Measurements from ENCODE around the gene KCNIP4.

DNA sequence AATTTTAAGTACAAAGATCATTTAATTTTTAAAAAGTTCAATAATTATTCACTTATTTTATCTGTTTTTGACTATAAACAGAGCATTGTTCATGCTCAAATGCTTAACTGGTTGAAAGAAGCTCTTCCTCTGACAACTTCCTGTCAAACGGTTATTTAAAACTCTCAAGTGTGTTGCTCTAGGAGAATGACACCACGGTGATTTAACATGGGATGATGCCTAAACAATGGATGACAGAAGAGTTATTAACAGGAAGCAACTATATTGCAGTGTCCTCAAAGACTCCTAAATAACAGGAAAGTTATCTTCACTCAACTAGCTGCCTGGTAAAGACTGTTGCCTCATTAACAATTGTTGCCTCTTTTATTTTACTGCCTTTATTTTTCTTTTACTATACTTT is 738.7 kb downstream of the KCNIP4 start:
- TF ChIP-seq, protein P1, sequence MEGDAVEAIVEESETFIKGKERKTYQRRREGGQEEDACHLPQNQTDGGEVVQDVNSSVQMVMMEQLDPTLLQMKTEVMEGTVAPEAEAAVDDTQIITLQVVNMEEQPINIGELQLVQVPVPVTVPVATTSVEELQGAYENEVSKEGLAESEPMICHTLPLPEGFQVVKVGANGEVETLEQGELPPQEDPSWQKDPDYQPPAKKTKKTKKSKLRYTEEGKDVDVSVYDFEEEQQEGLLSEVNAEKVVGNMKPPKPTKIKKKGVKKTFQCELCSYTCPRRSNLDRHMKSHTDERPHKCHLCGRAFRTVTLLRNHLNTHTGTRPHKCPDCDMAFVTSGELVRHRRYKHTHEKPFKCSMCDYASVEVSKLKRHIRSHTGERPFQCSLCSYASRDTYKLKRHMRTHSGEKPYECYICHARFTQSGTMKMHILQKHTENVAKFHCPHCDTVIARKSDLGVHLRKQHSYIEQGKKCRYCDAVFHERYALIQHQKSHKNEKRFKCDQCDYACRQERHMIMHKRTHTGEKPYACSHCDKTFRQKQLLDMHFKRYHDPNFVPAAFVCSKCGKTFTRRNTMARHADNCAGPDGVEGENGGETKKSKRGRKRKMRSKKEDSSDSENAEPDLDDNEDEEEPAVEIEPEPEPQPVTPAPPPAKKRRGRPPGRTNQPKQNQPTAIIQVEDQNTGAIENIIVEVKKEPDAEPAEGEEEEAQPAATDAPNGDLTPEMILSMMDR (IDR thresholded peaks at IDR 0.05): no peak
- TF ChIP-seq POLR2A (IDR thresholded peaks at IDR 0.05): no peak
